H9 (cell line): ENCODE data around the gene SERPING1. TPM values are rescaled to one million over a fixed set of nuclear protein-coding genes. Genes with fewer than 3 reads are reported as not detected.

Experiments
- DNase-seq: peaks from one replicate; pipeline ENCODE4 v3.0.0-alpha.2; 2017
- H2AFZ ChIP-seq: one replicate; pipeline ENCODE4 v1.6.1; 2013; ENCODE audit warnings: mild to moderate bottlenecking, low read length, control low read depth, moderate library complexity
- H2AK5ac ChIP-seq: 2 replicates; pipeline ENCODE4 v1.6.1; 2013; ENCODE audit warnings: low read length, control low read depth, mixed read lengths; ENCODE audit not compliant: insufficient read length
- H2BK120ac ChIP-seq: one replicate; pipeline ENCODE4 v1.6.1; 2013; ENCODE audit warnings: low read depth, mild to moderate bottlenecking, low read length, control low read depth, inconsistent platforms; ENCODE audit not compliant: poor library complexity, severe bottlenecking
- H2BK12ac ChIP-seq: 2 replicates; pipeline ENCODE4 v1.6.1; 2013; ENCODE audit warnings: low read length, control low read depth, mixed read lengths, low read depth; ENCODE audit not compliant: insufficient read length
- H2BK15ac ChIP-seq: 2 replicates; pipeline ENCODE4 v1.6.1; 2013; ENCODE audit warnings: low read depth, low read length, control low read depth
- H2BK20ac ChIP-seq: one replicate; pipeline ENCODE4 v1.6.1; 2013; ENCODE audit warnings: low read depth, mild to moderate bottlenecking, low read length, control low read depth, inconsistent platforms; ENCODE audit not compliant: poor library complexity, severe bottlenecking
- H2BK5ac ChIP-seq: 2 replicates; pipeline ENCODE4 v1.6.1; 2013; ENCODE audit warnings: low read length, control low read depth, mixed read lengths; ENCODE audit not compliant: insufficient read length
- H3K14ac ChIP-seq: 2 replicates; pipeline ENCODE4 v1.6.1; 2013; ENCODE audit warnings: low read length, control low read depth; ENCODE audit not compliant: insufficient read depth
- H3K18ac ChIP-seq: 2 replicates; pipeline ENCODE4 v1.6.1; 2013; ENCODE audit warnings: low read depth, mild to moderate bottlenecking, mixed read lengths, low read length, control low read depth; ENCODE audit not compliant: insufficient read length
- H3K23ac ChIP-seq: 2 replicates; pipeline ENCODE4 v1.6.1; 2013; ENCODE audit warnings: low read length, control low read depth, mixed read lengths, low read depth; ENCODE audit not compliant: insufficient read length
- H3K23me2 ChIP-seq: 2 replicates; pipeline ENCODE4 v1.6.1; 2013; ENCODE audit warnings: low read depth, mild to moderate bottlenecking, mixed read lengths, low read length, control low read depth; ENCODE audit not compliant: insufficient read length, poor library complexity, severe bottlenecking
- H3K27ac ChIP-seq: 2 replicates; pipeline ENCODE4 v1.5.1; 2013; ENCODE audit warnings: low read length, control low read depth, mixed read lengths, low read depth; ENCODE audit not compliant: insufficient read length
- H3K27me3 ChIP-seq: 2 replicates; pipeline ENCODE4 v1.6.1; 2013; ENCODE audit warnings: low read length, control low read depth, inconsistent platforms; ENCODE audit not compliant: insufficient read depth
- H3K4ac ChIP-seq: 2 replicates; pipeline ENCODE4 v1.6.1; 2013; ENCODE audit warnings: low read depth, mild to moderate bottlenecking, control low read depth, inconsistent platforms, low read length, moderate library complexity
- H3K4me1 ChIP-seq: 2 replicates; pipeline ENCODE4 v1.6.1; 2013; ENCODE audit warnings: low read length, control low read depth, inconsistent platforms; ENCODE audit not compliant: insufficient read depth
- H3K4me2 ChIP-seq: 2 replicates; pipeline ENCODE4 v1.6.1; 2013; ENCODE audit warnings: low read length, control low read depth, mixed read lengths; ENCODE audit not compliant: insufficient read length, insufficient read depth
- H3K56ac ChIP-seq: 2 replicates; pipeline ENCODE4 v1.6.1; 2013; ENCODE audit warnings: low read depth, mild to moderate bottlenecking, mixed read lengths, low read length, control low read depth; ENCODE audit not compliant: insufficient read length
- H3K79me1 ChIP-seq: 2 replicates; pipeline ENCODE4 v1.6.1; 2013; ENCODE audit warnings: low read depth, mild to moderate bottlenecking, moderate library complexity, low read length, control low read depth, inconsistent platforms; ENCODE audit not compliant: insufficient read depth, poor library complexity, severe bottlenecking
- H3K79me2 ChIP-seq: 2 replicates; pipeline ENCODE4 v1.6.1; 2013; ENCODE audit warnings: low read length, control low read depth, inconsistent platforms; ENCODE audit not compliant: insufficient read depth
- H3K9ac ChIP-seq: 2 replicates; pipeline ENCODE4 v1.6.1; 2013; ENCODE audit warnings: low read length, control low read depth, mixed read lengths; ENCODE audit not compliant: insufficient read length; ENCODE audit errors: extremely low read depth
- H3K9me3 ChIP-seq: one replicate; pipeline ENCODE4 v1.6.1; 2013; ENCODE audit warnings: low read depth, low read length, inconsistent platforms; ENCODE audit not compliant: control insufficient read depth
- H3T11ph ChIP-seq: one replicate; pipeline ENCODE4 v1.6.1; 2013; ENCODE audit warnings: mild to moderate bottlenecking, low read length, control low read depth, inconsistent platforms
- H4K20me1 ChIP-seq: one replicate; pipeline ENCODE4 v1.6.1; 2013; ENCODE audit not compliant: control insufficient read depth, insufficient read length, insufficient read depth
- H4K5ac ChIP-seq: 2 replicates; pipeline ENCODE4 v1.6.1; 2013; ENCODE audit warnings: low read depth, mild to moderate bottlenecking, mixed read lengths, low read length, control low read depth; ENCODE audit not compliant: insufficient read length
- H4K8ac ChIP-seq: replicated peaks from 2 replicates; pipeline ENCODE4 v1.6.1; 2013; ENCODE audit warnings: low read length, control low read depth, mixed read lengths, low read depth; ENCODE audit not compliant: insufficient read length
- H4K91ac ChIP-seq: 2 replicates; pipeline ENCODE4 v1.6.1; 2013; ENCODE audit warnings: low read depth, mild to moderate bottlenecking, moderate library complexity, mixed read lengths, low read length, control low read depth; ENCODE audit not compliant: insufficient read length
- H3K27ac Mint-ChIP-seq, 3 experiments: 2 replicates in 2 of 3; 3 replicates in 1 of 3; pipeline ENCODE4 v1.8.0; 2020 to 2021; ENCODE audit warnings: mixed read lengths in 3 of 3, mild to moderate bottlenecking in 1 of 3, moderate library complexity in 1 of 3
- H3K27me3 Mint-ChIP-seq: 2 replicates; pipeline ENCODE4 v1.8.0; 2021; ENCODE audit warnings: low read depth, mild to moderate bottlenecking, moderate library complexity, mixed read lengths
- H3K36me3 Mint-ChIP-seq, 3 experiments: 2 replicates in 2 of 3; 3 replicates in 1 of 3; pipeline ENCODE4 v1.8.0; 2020 to 2021; ENCODE audit warnings: low read depth in 3 of 3, mixed read lengths in 3 of 3; ENCODE audit not compliant: insufficient read depth in 1 of 3
- H3K4me1 Mint-ChIP-seq, 2 experiments: 2 replicates each; pipeline ENCODE4 v1.8.0; 2020; ENCODE audit warnings: mixed read lengths in 2 of 2
- H3K4me3 Mint-ChIP-seq, 2 experiments: 2 replicates in 1 of 2; 3 replicates in 1 of 2; pipeline ENCODE4 v1.8.0; 2020 to 2021; ENCODE audit warnings: mild to moderate bottlenecking in 2 of 2, mixed read lengths in 2 of 2, moderate library complexity in 1 of 2
- H3K9me3 Mint-ChIP-seq, 2 experiments: 2 replicates in 1 of 2; 3 replicates in 1 of 2; pipeline ENCODE4 v1.8.0; 2020; ENCODE audit warnings: mild to moderate bottlenecking in 2 of 2, mixed read lengths in 2 of 2, moderate library complexity in 1 of 2
- CTCF ChIP-seq: fragments of 200-600 bp; sonication (generic); conservative IDR thresholded peaks from 3 replicates; pipeline ENCODE4 v1.8.0; 2021; ENCODE audit warnings: antibody characterized with exemption, mild to moderate bottlenecking
- WGBS: extraction: QIAGEN DNeasy Blood & Tissue Kit; methylation state at CpG from one replicate; pipeline ENCODE4 v1.1.7; 2013; ENCODE audit warnings: missing lambda C conversion rate, low lambda C conversion rate, mixed read lengths; ENCODE audit not compliant: insufficient read length; ENCODE audit errors: extremely low coverage; 5-methylcytosine and 5-hydroxymethylcytosine counted together
- total RNA-seq: library from RNA; stranded (reverse); gene quantifications from 2 replicates; pipeline ENCODE4 v1.2.1, GENCODE V29; 2021

Gene SERPING1
- total RNA-seq, 1 experiment from 2014 or later = 35.2 TPM

DNA sequence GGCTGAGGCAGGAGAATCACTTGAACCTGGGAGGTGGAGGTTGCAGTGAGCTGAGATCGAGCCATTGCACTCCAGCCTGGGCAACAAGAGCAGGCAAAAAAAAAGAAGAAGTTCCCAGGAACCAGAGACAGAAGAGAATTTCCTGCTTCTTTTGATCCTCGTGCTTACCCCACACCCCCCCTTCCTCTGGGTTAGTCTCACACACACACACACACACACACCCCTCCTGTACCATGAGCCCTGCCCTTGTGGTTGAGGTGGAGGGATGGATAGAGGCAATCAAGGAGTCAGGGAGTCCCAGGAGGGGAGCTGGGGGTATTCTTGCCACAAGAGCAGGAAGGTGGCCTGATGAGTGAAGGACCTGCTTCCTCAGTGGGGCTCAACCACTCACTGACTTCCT, 25.9 kb upstream of the SERPING1 start:
- peaks cover 0 to 2% (median 0%) of the 10 kb centered on the region in 3 experiments; a peak in 2 of 7 replicates for H3K36me3 Mint-ChIP-seq
- Histone ChIP-seq H3K4me2 (no peak overlapping the region), H3K79me2 (no peaks in the 10 kb centered on the region), H3K27me3 (no peaks in the 10 kb centered on the region; the same call in 1 of the 2 replicates), H2BK5ac (no peak overlapping the region), H4K5ac (no peak overlapping the region), H3K56ac (no peak overlapping the region), H3K27ac (no peak overlapping the region), H3K23me2 (peaks cover 8% of the 10 kb centered on the region), H3K14ac (no peak overlapping the region), H3K9ac (no peak overlapping the region), H3K23ac (no peak overlapping the region), H2BK20ac (no peak overlapping the region), H3T11ph (no peak overlapping the region), H2AK5ac (no peak overlapping the region), H2AFZ (no peak overlapping the region), H4K20me1 (no peaks in the 10 kb centered on the region), H3K18ac (no peak overlapping the region), H2BK15ac (no peak overlapping the region), H3K79me1 (no peaks in the 10 kb centered on the region), H3K4me1 (peaks cover 6% of the 10 kb centered on the region; the same call in 1 of the 2 replicates), H4K91ac (no peak overlapping the region), H3K4ac (no peak overlapping the region), H2BK12ac (no peak overlapping the region), H3K9me3 (no peaks in the 10 kb centered on the region), H4K8ac (no peak overlapping the region), H2BK120ac (no peak overlapping the region)
- H3K4me1 Mint-ChIP-seq = peaks cover 28 to 33% of the 10 kb centered on the region in 2 experiments
- WGBS = no CpG with 5 or more reads among the region's 2 CpGs
- H3K27me3 Mint-ChIP-seq = peaks cover 9% of the 10 kb centered on the region
- no peak for TF ChIP-seq CTCF
- H3K27ac Mint-ChIP-seq = no peak overlapping the region
- H3K9me3 Mint-ChIP-seq = no peaks in the 10 kb centered on the region
- H3K4me3 Mint-ChIP-seq = no peak overlapping the region; a peak in 1 of 5 replicates
- DNase-seq = no peak
